ENCODE results near the gene D2HGDH. TPM values are rescaled to one million over a fixed set of nuclear protein-coding genes. Genes with fewer than 3 reads are reported as not detected.

The D2HGDH gene
- total and polyA plus RNA-seq, 2 of the 13 experiments (the other 11 are each of a cell fraction or from before 2014, with no cell fraction given): 19.2 to 20.3 TPM

- 0 out of 2 replicates have a peak, but pooled peaks have one; percentile 50 for TF ChIP-seq IRF9 (CRISPR knock-in tag; IDR thresholded peaks at IDR 0.05; ENCODE audit: borderline replicate concordance)
- peak; percentile 84 for TF ChIP-seq GATAD2A (CRISPR knock-in tag; IDR thresholded peaks at IDR 0.05)
- TF ChIP-seq HOXA7 (CRISPR knock-in tag; IDR thresholded peaks at IDR 0.05): no peak
- TF ChIP-seq SIX1 (CRISPR knock-in tag; IDR thresholded peaks at IDR 0.05; ENCODE audit: borderline replicate concordance): peak; percentile 85
- no peak for TF ChIP-seq TERF1 (CRISPR knock-in tag; IDR thresholded peaks at IDR 0.05)
- peak; percentile 37; the same call in 1 of the 2 replicates for TF ChIP-seq ZNF275 (CRISPR knock-in tag; IDR thresholded peaks at IDR 0.05; ENCODE audit: borderline replicate concordance)
- 0 out of 2 replicates have a peak, but pooled peaks have one; percentile 31 for TF ChIP-seq MYNN (CRISPR knock-in tag; IDR thresholded peaks at IDR 0.05; ENCODE audit: low read depth)
- TF ChIP-seq E2F2 (CRISPR knock-in tag; IDR thresholded peaks at IDR 0.05; ENCODE audit: borderline replicate concordance): peak; percentile 88; the same call in 1 of the 2 replicates
- no peak for TF ChIP-seq PLRG1 (conservative IDR thresholded peaks at IDR 0.05)
- TF ChIP-seq KDM4B (CRISPR knock-in tag; IDR thresholded peaks at IDR 0.05): peak; percentile 77; the same call in 1 of the 2 replicates
- no peak for TF ChIP-seq ADNP (CRISPR knock-in tag; IDR thresholded peaks at IDR 0.05)
- TF ChIP-seq SMARCC2 (IDR thresholded peaks at IDR 0.05): no peak
- TF ChIP-seq ZNF264 (CRISPR knock-in tag; IDR thresholded peaks at IDR 0.05): no peak; the same call in 1 of the 2 replicates
- no peak for TF ChIP-seq RFX5 (IDR thresholded peaks at IDR 0.05; ENCODE audit: low read depth, low read length)
- TF ChIP-seq ZBTB2 (CRISPR knock-in tag; IDR thresholded peaks at IDR 0.05; ENCODE audit: low read depth): peak; percentile 52; the same call in 1 of the 2 replicates
- TF ChIP-seq ZSCAN5A (CRISPR knock-in tag; IDR thresholded peaks at IDR 0.05; ENCODE audit: borderline replicate concordance): peak; percentile 90; the same call in 1 of the 2 replicates
- peak; percentile 33 for TF ChIP-seq KDM3A (CRISPR knock-in tag; IDR thresholded peaks at IDR 0.05; ENCODE audit: low read depth)
- TF ChIP-seq CREB1 (IDR thresholded peaks at IDR 0.05): no peak; the same call in 1 of the 2 replicates
- TF ChIP-seq CREB1 (CRISPR knock-in tag; IDR thresholded peaks at IDR 0.05): no peak
- TF ChIP-seq ZNF337 (CRISPR knock-in tag; IDR thresholded peaks at IDR 0.05; ENCODE audit: borderline replicate concordance, low read depth): 0 out of 2 replicates have a peak, but pooled peaks have one; percentile 43
- TF ChIP-seq ETV6 (CRISPR knock-in tag; conservative IDR thresholded peaks at IDR 0.05): peak; percentile 66; the same call in 1 of the 2 replicates
- peak; percentile 96 for TF ChIP-seq TMF1 (CRISPR knock-in tag; IDR thresholded peaks at IDR 0.05; ENCODE audit: low read depth)
Observed at GRCh38 chr2:241771286-241772062, 37.0 kb downstream of the D2HGDH start (continued).

Data from HepG2 (cell line).